A549 (cell line): ENCODE measurements around the gene TF. TPM values are rescaled to one million over a fixed set of nuclear protein-coding genes. Genes with fewer than 3 reads are reported as not detected.
"Not testable (repeated sequence)": the region's sequence is repeated elsewhere in the genome, so short reads cannot be mapped to it uniquely, and the experiment has no call there.

Source experiments
- ATAC-seq, 2 experiments: fragments of 200-7000 bp in 1 of 2; fragments of >200 bp in 1 of 2; cut with Nextera tagmentation in 1 of 2; cut with Tn5 transposase in 1 of 2; 3 replicates each; pipeline versions ENCODE4 v1.8.0 to v1.9.1; 2018 to 2020; ENCODE audit warnings: mild to moderate bottlenecking in 1 of 2, moderate library complexity in 1 of 2
- CTCF ChIA-PET: fragments of 300-600 bp; sonication (Branson Sonifier 250); formaldehyde crosslinking; extraction: SDS; loops from one replicate; lab custom pipeline; 2021; ENCODE audit warnings: antibody characterized with exemption, inconsistent platforms; lab: Yijun Ruan, JAX
- POLR2A ChIA-PET: fragments of 350-600 bp; formaldehyde crosslinking; extraction: SDS; loops from one replicate; lab custom pipeline; 2021; ENCODE audit warnings: antibody characterized with exemption, inconsistent platforms; lab: Yijun Ruan, JAX
- DNase-seq, 2 experiments: peaks; one replicate each; pipeline versions ENCODE4 v3.0.0 to v3.0.0-alpha.2; 2011 to 2016; ENCODE audit warnings: low read depth in 1 of 2, low spot score in 1 of 2
- FAIRE-seq: peaks from 2 replicates; lab custom pipeline; 2011; peaks lifted over from hg19 to GRCh38; lab: Jason Lieb, UNC
- H3K27ac ChIP-seq, 2 experiments: fragments of >200 bp; sonication (Bioruptor Twin); formaldehyde crosslinking; 3 replicates each; pipeline ENCODE4 v1.5.1; 2016 to 2017
- H3K4me1 ChIP-seq: fragments of >200 bp; sonication (Bioruptor Twin); formaldehyde crosslinking; 3 replicates; pipeline ENCODE4 v1.6.1; 2016
- H3K4me2 ChIP-seq: fragments of >200 bp; sonication (Bioruptor Twin); formaldehyde crosslinking; 3 replicates; pipeline ENCODE4 v1.6.1; 2016
- H3K4me3 ChIP-seq: fragments of >200 bp; sonication (Bioruptor Twin); formaldehyde crosslinking; 3 replicates; pipeline ENCODE4 v1.5.1; 2016
- H3K9me3 ChIP-seq: fragments of >200 bp; sonication (Bioruptor Twin); formaldehyde crosslinking; 3 replicates; pipeline ENCODE4 v1.6.1; 2016
- CEBPB ChIP-seq, 2 experiments: fragments of >200 bp in 1 of 2; sonication (Bioruptor Twin) in 1 of 2; formaldehyde crosslinking in 1 of 2; IDR thresholded peaks; 2 replicates each; pipeline ENCODE4 v1.6.1; 2012 to 2016
- CHD2 ChIP-seq: fragments of 150-350 bp; IDR thresholded peaks from 2 replicates; pipeline ENCODE4 v1.6.1; 2014; ENCODE audit warnings: low read length; ENCODE audit not compliant: partially characterized antibody
- EHF ChIP-seq: fragments of 250-450 bp; sonication (Bioruptor Pico); IDR thresholded peaks from 2 replicates; pipeline ENCODE4 v1.5.0; 2020; ENCODE audit warnings: mild to moderate bottlenecking
- EHMT2 ChIP-seq: fragments of 200-600 bp; sonication (generic); IDR thresholded peaks from 2 replicates; pipeline ENCODE4 v1.6.1; 2016; ENCODE audit warnings: antibody characterized with exemption, low read depth, mild to moderate bottlenecking, moderate library complexity
- ESRRA ChIP-seq: fragments of 150-350 bp; IDR thresholded peaks from 2 replicates; pipeline ENCODE4 v1.6.1; 2014; ENCODE audit warnings: mild to moderate bottlenecking, low read length, borderline replicate concordance
- FOSL2 ChIP-seq, 2 experiments: fragments of 450-650 bp in 1 of 2; fragments of >200 bp in 1 of 2; sonication (Bioruptor Twin) in 1 of 2; formaldehyde crosslinking; IDR thresholded peaks; 2 replicates each; pipeline versions ENCODE4 v1.5.0 to v1.6.1; 2016 to 2020; ENCODE audit warnings: mild to moderate bottlenecking in 1 of 2, moderate library complexity in 1 of 2
- FOXS1 ChIP-seq: fragments of 250-450 bp; sonication (Bioruptor Pico); IDR thresholded peaks from 2 replicates; pipeline ENCODE4 v1.5.0; 2020; ENCODE audit warnings: mild to moderate bottlenecking, moderate library complexity
- GATA3 ChIP-seq: IDR thresholded peaks from 2 replicates; pipeline ENCODE4 v1.6.1; 2012; ENCODE audit warnings: borderline replicate concordance
- HES2 ChIP-seq: fragments of >200 bp; sonication (Bioruptor Twin); formaldehyde crosslinking; IDR thresholded peaks from 2 replicates; pipeline ENCODE4 v1.6.1; 2016
- MAZ ChIP-seq: fragments of 150-350 bp; IDR thresholded peaks from 2 replicates; pipeline ENCODE4 v1.6.1; 2014; ENCODE audit warnings: antibody characterized with exemption, low read depth, low read length, borderline replicate concordance
- NFE2L2 ChIP-seq: fragments of 150-350 bp; conservative IDR thresholded peaks from 2 replicates; pipeline ENCODE4 v1.6.1; 2014; ENCODE audit warnings: low read length
- NR3C1 ChIP-seq: fragments of >200 bp; sonication (Bioruptor Twin); formaldehyde crosslinking; IDR thresholded peaks from 3 replicates; pipeline ENCODE4 v1.6.1; 2017
- PHF8 ChIP-seq: fragments of 200-600 bp; sonication (generic); IDR thresholded peaks from 2 replicates; pipeline ENCODE4 v1.6.1; 2016; ENCODE audit warnings: low read depth, mild to moderate bottlenecking, antibody characterized with exemption, moderate library complexity, borderline replicate concordance
- POLR2A ChIP-seq: IDR thresholded peaks from 2 replicates; pipeline ENCODE4 v1.6.1; 2012; ENCODE audit warnings: mild to moderate bottlenecking, low read length
- POLR2AphosphoS2 ChIP-seq: conservative IDR thresholded peaks from 2 replicates; pipeline ENCODE4 v1.6.1; 2012; ENCODE audit warnings: low read length, improper control_type of control experiment, inconsistent platforms
- RAD21 ChIP-seq, 2 experiments: fragments of >200 bp in 1 of 2; sonication (Bioruptor Twin) in 1 of 2; formaldehyde crosslinking in 1 of 2; IDR thresholded peaks in 1 of 2; conservative IDR thresholded peaks in 1 of 2; 2 replicates in 1 of 2; 3 replicates in 1 of 2; pipeline ENCODE4 v1.6.1; 2012 to 2018; ENCODE audit warnings: inconsistent platforms in 1 of 2
- RARB ChIP-seq: fragments of 250-450 bp; sonication (Bioruptor Pico); IDR thresholded peaks from 2 replicates; pipeline ENCODE4 v1.8.0; 2021; ENCODE audit warnings: mild to moderate bottlenecking, moderate library complexity
- REST ChIP-seq: fragments of 200-600 bp; sonication (generic); IDR thresholded peaks from 2 replicates; pipeline ENCODE4 v1.6.1; 2016; ENCODE audit warnings: antibody characterized with exemption, mild to moderate bottlenecking, moderate library complexity
- RFX5 ChIP-seq: fragments of 450-650 bp; IDR thresholded peaks from 2 replicates; pipeline ENCODE4 v1.7.1; 2014; ENCODE audit warnings: antibody characterized with exemption, mild to moderate bottlenecking, moderate library complexity
- TFCP2L1 ChIP-seq: fragments of 250-450 bp; sonication (Bioruptor Pico); IDR thresholded peaks from 2 replicates; pipeline ENCODE4 v1.5.0; 2021; ENCODE audit warnings: mild to moderate bottlenecking
- TP53 ChIP-seq: fragments of 250-450 bp; sonication (Bioruptor Pico); IDR thresholded peaks from 2 replicates; pipeline ENCODE4 v1.5.0; 2021; ENCODE audit warnings: mild to moderate bottlenecking, moderate library complexity
- ZC3H11A ChIP-seq: fragments of 450-650 bp; IDR thresholded peaks from 2 replicates; pipeline ENCODE4 v1.6.1; 2014; ENCODE audit warnings: antibody characterized with exemption, mild to moderate bottlenecking
- ZNF302 ChIP-seq: fragments of 250-450 bp; sonication (Bioruptor Pico); IDR thresholded peaks from 2 replicates; pipeline ENCODE4 v1.9.0; 2021; ENCODE audit warnings: inconsistent platforms, mild to moderate bottlenecking, moderate library complexity
- ZSCAN20 ChIP-seq: fragments of 250-450 bp; sonication (Bioruptor Pico); IDR thresholded peaks from 2 replicates; pipeline ENCODE4 v1.8.0; 2022; ENCODE audit warnings: mild to moderate bottlenecking, moderate library complexity
- WGBS: methylation state at CpG from one replicate; pipeline ENCODE4 v1.1.6; 2017; ENCODE audit errors: missing lambda C conversion rate; 5-methylcytosine and 5-hydroxymethylcytosine counted together
- polyA plus RNA-seq, 4 experiments: library from polyadenylated mRNA; depleted of rRNA in 3 of 4; stranded (reverse); fragments of >200 nt; fragmentation: RNase III in 1 of 4; extraction: RNeasy Plus Mini Kit Qiagen cat#74134 plus additional on column Dnase treatment in 1 of 4; gene quantifications; 2 replicates in 3 of 4; 3 replicates in 1 of 4; pipeline ENCODE4 v1.2.3, GENCODE V29; 2011 to 2017
- TF ChIP-seq, protein P1 (sequence below): fragments of 250-450 bp; sonication (Bioruptor Pico); IDR thresholded peaks from 2 replicates; pipeline ENCODE4 v1.5.0; 2020; ENCODE audit warnings: low read depth, mild to moderate bottlenecking, moderate library complexity
- TF ChIP-seq, protein P2 (sequence below): fragments of >200 bp; sonication (Bioruptor Twin); formaldehyde crosslinking; IDR thresholded peaks from 3 replicates; pipeline ENCODE4 v1.6.1; 2016
- TF ChIP-seq, protein P3 (sequence below): IDR thresholded peaks from 2 replicates; pipeline ENCODE4 v1.6.1; 2012
- TF ChIP-seq, protein P4 (sequence below): IDR thresholded peaks from 2 replicates; pipeline ENCODE4 v1.6.1; 2012

The TF gene
- polyA plus RNA-seq, 2 of the 4 experiments (the other 2 are of a cell fraction): 0.53 to 10.5 TPM

GRCh38 chr3:133777807-133778568 lies 31.8 kb downstream of the TF start:
- ATAC-seq (no peak), DNase-seq (no peak), FAIRE-seq (no peak)
- ChIA-PET CTCF (no interaction called here), POLR2A (no interaction called here)
- Histone ChIP-seq H3K4me3 (no peak overlapping the region), H3K4me2 (no peak overlapping the region), H3K9me3 (no peaks in the 10 kb centered on the region), H3K4me1 (no peaks in the 10 kb centered on the region), H3K27ac (no peak overlapping the region)
- TF ChIP-seq FOSL2 (IDR thresholded peaks at IDR 0.05) (no peak), FOSL2 (CRISPR knock-in tag; IDR thresholded peaks at IDR 0.05) (no peak), POLR2AphosphoS2 (no peak), REST (no peak), POLR2A (no peak), EHMT2 (no peak), NFE2L2 (no peak), FOXS1 (no peak), TFCP2L1 (CRISPR knock-in tag) (no peak), HES2 (no peak), ZC3H11A (no peak)
- TF ChIP-seq, protein P1, sequence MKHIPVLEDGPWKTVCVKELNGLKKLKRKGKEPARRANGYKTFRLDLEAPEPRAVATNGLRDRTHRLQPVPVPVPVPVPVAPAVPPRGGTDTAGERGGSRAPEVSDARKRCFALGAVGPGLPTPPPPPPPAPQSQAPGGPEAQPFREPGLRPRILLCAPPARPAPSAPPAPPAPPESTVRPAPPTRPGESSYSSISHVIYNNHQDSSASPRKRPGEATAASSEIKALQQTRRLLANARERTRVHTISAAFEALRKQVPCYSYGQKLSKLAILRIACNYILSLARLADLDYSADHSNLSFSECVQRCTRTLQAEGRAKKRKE (CRISPR knock-in tag): no peak
- TF ChIP-seq, protein P2, sequence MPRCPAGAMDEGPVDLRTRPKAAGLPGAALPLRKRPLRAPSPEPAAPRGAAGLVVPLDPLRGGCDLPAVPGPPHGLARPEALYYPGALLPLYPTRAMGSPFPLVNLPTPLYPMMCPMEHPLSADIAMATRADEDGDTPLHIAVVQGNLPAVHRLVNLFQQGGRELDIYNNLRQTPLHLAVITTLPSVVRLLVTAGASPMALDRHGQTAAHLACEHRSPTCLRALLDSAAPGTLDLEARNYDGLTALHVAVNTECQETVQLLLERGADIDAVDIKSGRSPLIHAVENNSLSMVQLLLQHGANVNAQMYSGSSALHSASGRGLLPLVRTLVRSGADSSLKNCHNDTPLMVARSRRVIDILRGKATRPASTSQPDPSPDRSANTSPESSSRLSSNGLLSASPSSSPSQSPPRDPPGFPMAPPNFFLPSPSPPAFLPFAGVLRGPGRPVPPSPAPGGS: no peak
- 27% methylated on average over 8 of the region's 8 CpGs for WGBS

- ATAC-seq: no peak
- no peak for DNase-seq
- no peaks in the 10 kb centered on the region for H3K9me3 ChIP-seq
- no peak for FAIRE-seq
- no peak overlapping the region for H3K4me2 ChIP-seq
- ChIA-PET CTCF (interaction anchor here (0.6 kb wide), 1 partner anchor 405 kb away, joined by 3 read pairs; no protein-coding TSS in a partner anchor), POLR2A (no interaction called here)
- no peaks in the 10 kb centered on the region for H3K4me1 ChIP-seq
- 48% methylated on average over 4 of the region's 4 CpGs for WGBS
- TF ChIP-seq HES2: no peak
- TF ChIP-seq RAD21 (conservative IDR thresholded peaks at IDR 0.05 in 1 of 2, IDR thresholded peaks at IDR 0.05 in 1 of 2): no peak
- TF ChIP-seq FOXS1: no peak
- no peak for TF ChIP-seq ZNF302 (CRISPR knock-in tag)
- TF ChIP-seq EHF (CRISPR knock-in tag): no peak
- TF ChIP-seq, protein P3, sequence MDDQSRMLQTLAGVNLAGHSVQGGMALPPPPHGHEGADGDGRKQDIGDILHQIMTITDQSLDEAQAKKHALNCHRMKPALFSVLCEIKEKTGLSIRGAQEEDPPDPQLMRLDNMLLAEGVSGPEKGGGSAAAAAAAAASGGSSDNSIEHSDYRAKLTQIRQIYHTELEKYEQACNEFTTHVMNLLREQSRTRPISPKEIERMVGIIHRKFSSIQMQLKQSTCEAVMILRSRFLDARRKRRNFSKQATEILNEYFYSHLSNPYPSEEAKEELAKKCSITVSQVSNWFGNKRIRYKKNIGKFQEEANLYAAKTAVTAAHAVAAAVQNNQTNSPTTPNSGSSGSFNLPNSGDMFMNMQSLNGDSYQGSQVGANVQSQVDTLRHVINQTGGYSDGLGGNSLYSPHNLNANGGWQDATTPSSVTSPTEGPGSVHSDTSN: no peak
- TF ChIP-seq, protein P4, sequence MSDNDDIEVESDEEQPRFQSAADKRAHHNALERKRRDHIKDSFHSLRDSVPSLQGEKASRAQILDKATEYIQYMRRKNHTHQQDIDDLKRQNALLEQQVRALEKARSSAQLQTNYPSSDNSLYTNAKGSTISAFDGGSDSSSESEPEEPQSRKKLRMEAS: no peak
- no peak for TF ChIP-seq ESRRA
- TF ChIP-seq CHD2: no peak
- no peak for TF ChIP-seq NR3C1
- TF ChIP-seq ZSCAN20 (CRISPR knock-in tag): no peak
- no peak for TF ChIP-seq PHF8
- TF ChIP-seq RARB: no peak
- TF ChIP-seq NFE2L2: no peak
- TF ChIP-seq MAZ: no peak
- TF ChIP-seq POLR2A: no peak
- TF ChIP-seq CEBPB (IDR thresholded peaks at IDR 0.05): no peak
- TF ChIP-seq RFX5: no peak
- TF ChIP-seq GATA3: no peak
- no peak for TF ChIP-seq TP53
- H3K4me3 ChIP-seq: no peak overlapping the region
- no peak overlapping the region for H3K27ac ChIP-seq
These were observed 33.5 kb downstream of the TF start for GRCh38 chr3:133779626-133780203.

DNA sequence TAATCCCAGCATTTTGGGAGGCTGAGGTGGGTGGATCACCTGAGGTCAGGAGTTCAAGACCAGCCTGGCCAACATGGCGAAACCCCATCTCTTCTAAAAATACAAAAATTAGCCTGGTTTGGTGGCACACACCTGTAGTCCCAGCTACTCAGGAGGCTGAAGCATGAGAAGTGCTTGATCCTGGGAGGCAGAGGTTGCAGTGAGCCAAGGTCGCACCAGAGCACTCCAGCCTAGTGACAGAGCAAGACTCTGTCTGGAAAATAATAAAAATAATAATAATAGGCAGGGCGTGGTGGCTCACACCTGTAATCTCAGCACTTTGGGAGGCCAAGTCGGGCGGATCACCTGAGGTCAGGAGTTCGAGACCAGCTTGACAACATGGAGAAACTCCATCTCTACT lies 34.6 kb downstream of the TF start:
- H3K4me2 ChIP-seq, H3K4me1 ChIP-seq, DNase-seq, H3K4me3 ChIP-seq, POLR2A ChIA-PET, FAIRE-seq, CTCF ChIA-PET, H3K9me3 ChIP-seq, ATAC-seq, H3K27ac ChIP-seq: not testable (repeated sequence)
- WGBS: 37% methylated on average over 6 of the region's 6 CpGs
